C4-2B (cell line): ENCODE data around the gene APH1B.
"Not testable (repeated sequence)": the region's sequence is repeated elsewhere in the genome, so short reads cannot be mapped to it uniquely, and the experiment has no call there.

Experiments used
- H3K27ac ChIP-seq: fragments of 450-650 bp; 2 replicates; pipeline ENCODE4 v1.5.1; 2017
- CTCF ChIP-seq: fragments of 450-650 bp; conservative IDR thresholded peaks from 2 replicates; pipeline ENCODE4 v1.5.1; 2017; ENCODE audit warnings: mild to moderate bottlenecking
- ZFX ChIP-seq: fragments of 450-650 bp; IDR thresholded peaks from 2 replicates; pipeline ENCODE4 v1.6.1; 2017

APH1B gene

DNA sequence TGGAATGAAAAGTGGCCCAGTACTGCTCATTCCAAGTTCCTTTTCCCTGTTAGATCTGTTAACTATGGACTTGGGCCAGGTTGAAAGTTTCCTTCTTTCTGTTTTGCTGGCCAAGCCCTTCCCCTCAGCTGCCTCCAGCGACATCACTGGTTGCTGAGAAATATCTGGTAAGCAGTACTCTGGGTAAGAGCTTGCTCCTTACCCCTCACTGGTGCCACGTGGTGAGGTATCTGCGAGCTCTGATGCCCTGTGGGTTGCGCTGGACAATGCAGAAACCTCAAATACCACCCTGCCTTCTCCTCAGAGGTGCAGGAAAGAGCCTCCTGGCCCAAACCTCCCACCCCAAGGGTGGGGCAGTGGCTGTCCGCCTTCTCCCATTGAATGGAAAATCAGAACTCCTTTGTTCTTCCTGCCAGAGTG, 42.9 kb upstream of the APH1B start:
- peak overlapping the region; percentile 17 for H3K27ac ChIP-seq
- no peak for TF ChIP-seq CTCF
- TF ChIP-seq ZFX = no peak

DNA sequence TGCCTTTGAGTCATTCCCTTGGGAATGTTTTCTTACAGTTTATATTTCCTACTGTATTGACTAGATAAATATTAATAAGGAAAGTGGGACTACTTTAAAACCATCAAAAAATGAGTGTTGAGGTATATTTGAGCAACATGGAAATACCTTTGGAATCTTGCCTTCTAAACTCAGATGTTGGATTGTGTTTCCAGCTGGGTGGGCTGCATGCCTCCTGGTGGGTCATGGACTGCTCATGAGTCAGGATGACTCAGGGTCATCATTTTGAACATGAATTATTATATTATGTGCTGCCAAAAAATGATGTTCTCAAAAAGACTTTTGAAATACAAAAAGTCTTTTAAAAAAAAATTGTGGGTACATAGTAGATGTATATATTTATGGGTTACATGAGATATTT, 41.1 kb upstream of the APH1B start:
- TF ChIP-seq ZFX (no peak), CTCF (no peak)
- H3K27ac ChIP-seq = no peak overlapping the region

- not testable (repeated sequence) for H3K27ac ChIP-seq
These were observed 40.3 kb upstream of the APH1B start for GRCh38 chr15:63237086-63237485.

DNA sequence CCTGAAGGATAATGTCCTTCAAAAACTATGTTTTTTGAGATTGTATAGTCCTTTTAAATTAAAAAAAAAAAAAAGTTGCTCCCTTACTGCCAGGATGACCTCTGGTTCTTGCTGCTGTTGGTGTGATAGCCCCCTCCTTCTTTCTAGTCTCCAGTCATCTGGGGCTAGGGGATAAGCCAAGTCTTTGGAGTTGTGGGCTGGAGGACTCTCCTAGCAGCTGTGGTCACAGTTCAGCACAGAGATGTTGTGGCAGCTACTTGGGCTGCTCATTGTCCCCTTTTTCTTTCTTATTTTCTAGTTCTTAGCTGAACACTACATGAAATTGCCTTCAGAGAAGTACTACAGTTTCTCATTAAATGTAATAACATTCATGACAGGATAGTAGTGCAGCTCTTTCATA, 39.2 kb upstream of the APH1B start:
- H3K27ac ChIP-seq = no peak overlapping the region
- no peak for TF ChIP-seq CTCF
- no peak for TF ChIP-seq ZFX

DNA sequence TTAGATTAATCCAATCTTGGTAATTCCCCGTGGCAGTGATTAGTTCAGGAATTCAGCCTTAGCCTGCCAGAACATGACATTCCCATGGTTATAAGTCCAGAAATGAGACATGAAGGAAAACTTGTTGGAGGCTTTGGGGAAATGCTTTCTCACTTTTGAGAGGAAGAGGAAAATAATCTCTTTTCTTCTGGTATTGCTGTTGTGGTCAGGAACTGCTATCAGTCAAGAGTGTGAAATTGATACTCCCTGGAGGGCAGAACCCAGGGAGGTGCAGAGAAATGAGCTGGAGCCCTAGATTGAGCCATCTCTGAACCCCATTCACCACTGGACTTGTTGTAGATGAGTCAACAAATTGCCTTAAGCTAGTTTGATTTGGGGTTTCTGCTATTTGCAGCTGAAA, 38.6 kb upstream of the APH1B start:
- no peak overlapping the region for H3K27ac ChIP-seq
- no peak for TF ChIP-seq CTCF
- no peak for TF ChIP-seq ZFX

- no peak for TF ChIP-seq CTCF
- no peak for TF ChIP-seq ZFX
- no peak overlapping the region for H3K27ac ChIP-seq
These were observed 37.3 kb upstream of the APH1B start for GRCh38 chr15:63240109-63240508.

- TF ChIP-seq CTCF = no peak
- TF ChIP-seq ZFX = no peak
These were observed 36.1 kb upstream of the APH1B start for GRCh38 chr15:63241316-63241715.

GRCh38 chr15:63243101-63243500, 34.3 kb upstream of the APH1B start:
- H3K27ac ChIP-seq = no peak overlapping the region

More at GRCh38 chr15:63241316-63241715, 36.1 kb upstream of the APH1B start:
- no peak overlapping the region for H3K27ac ChIP-seq

More at GRCh38 chr15:63243101-63243500, 34.3 kb upstream of the APH1B start:
- TF ChIP-seq CTCF = no peak
- TF ChIP-seq ZFX = no peak
